HG02884 (cell line): ENCODE results near the gene PARD3.
A peak's percentile ranks its signal among the peaks of the same experiment; 100 is the strongest.

Experiments
- ATAC-seq: cut with Tn5 transposase; IDR thresholded peaks from one replicate; pipeline ENCODE4 v1.9.1; 2021; ENCODE audit warnings: mild to moderate bottlenecking, moderate library complexity; ENCODE audit not compliant: unreplicated experiment

PARD3 gene

DNA sequence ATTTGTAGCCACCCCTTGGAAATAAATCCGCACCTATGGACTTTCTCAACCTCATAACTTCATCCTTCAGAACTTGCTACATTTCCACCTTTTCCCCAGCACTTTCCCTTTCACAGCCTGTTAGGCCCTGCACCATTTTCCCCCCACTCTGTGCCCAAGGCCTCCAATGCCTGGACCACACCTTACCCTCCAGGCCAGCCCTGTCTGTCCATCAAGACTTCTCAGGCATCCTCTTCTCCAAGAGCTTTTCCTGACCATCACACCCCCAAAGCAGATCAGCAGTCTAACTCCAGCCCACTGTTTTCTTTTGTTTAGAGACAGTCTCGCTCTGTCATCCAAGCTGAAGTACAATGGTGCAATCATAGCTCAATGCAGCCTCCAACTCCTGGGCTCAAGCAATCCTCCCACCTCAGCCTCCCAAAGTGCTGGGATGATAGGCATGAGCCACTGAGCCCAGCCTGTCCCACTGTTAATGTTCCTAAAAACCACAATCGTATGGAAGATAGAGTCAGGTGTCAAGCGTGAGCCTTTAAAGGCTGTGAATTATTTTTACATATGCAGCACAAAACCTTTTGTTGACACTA, 116.8 kb downstream of the PARD3 start:
- ATAC-seq = no peak

DNA sequence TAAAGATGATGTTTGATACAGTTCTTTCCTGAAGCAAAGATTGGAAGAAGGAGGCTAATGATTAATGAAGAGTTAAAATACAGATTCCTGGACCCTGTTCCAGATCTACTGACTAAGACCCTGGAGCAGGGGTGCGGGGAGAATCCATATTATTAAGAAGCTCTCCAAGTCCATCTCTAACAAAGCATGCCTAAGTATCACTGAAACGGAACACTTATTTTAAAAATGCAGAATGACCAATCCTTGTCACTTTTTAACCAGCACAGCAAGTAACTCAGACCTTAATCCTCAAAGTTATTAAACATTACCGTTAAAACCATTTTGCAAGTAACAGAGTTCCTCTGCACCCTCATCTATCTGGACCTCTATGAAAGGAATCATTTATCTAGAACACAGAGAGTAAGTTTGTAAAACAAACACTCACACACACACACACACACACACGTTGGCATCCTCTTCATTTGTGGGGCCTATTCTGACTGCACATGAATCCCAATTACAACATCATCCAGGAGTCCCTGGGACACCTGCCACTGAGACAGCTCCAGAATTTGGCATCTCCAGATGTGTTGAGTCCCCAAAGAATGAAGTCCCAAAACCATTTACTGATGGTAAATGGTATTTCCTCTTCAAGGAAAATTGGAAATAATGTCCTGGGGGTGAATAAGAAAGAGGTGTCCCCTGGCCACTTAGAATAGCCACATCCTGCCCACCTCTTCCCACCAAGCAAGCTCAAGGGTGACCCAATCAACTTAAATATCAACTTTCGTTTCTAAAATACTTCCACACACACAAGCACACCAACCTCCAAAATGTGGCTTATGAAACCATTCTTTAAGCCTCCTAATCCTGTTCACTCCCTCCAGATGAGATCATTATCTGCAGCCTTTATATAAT, 117.5 kb downstream of the PARD3 start:
- no peak for ATAC-seq

DNA sequence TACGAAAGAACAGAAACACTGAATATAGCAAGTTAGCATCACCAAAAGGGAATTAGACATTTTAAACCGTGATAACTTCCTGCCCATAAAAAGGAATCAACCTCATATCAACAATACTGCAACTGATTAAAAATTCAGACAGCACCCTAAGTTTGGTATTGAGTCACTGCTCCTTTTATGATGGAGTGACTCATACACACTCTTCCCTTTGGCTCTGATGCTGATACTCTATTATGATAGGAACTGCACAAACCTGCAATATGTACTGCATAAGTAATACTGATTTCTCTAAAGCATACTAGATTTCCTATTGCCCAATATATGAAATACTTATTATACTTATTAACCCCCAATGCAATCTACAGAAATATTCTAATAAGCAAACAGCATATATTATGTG, 118.7 kb downstream of the PARD3 start:
- no peak for ATAC-seq

DNA sequence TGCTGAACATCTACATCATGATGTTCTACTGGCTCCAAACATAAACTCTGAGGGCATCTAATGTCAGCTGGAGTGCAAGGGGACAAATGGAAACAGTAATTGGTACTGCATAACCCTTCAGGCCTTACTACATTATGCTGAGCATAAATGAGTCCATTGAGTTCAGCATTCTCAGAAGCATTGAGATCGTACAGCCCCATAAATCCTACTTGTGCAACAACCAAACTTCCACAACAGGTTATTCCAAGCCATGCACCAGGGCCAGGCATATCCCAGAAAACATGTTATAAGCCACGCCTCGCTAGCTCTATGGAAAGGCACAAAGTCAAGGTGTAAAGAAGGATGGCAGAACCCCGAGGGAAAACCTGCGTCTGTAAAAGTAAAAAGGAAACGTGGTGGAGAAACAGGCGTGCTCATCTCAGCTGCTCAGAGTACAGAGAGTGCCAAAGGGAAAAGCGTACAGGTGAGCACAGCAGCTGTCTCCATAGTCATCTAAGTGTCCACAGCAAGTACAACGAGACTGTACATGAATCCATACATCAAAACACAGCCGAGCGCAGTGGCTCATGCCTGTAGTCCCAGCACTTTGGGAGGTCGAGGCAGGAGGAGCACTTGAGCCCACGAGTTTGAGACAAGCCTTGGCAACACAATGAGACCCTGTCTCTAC, 124.6 kb downstream of the PARD3 start:
- no peak for ATAC-seq

DNA sequence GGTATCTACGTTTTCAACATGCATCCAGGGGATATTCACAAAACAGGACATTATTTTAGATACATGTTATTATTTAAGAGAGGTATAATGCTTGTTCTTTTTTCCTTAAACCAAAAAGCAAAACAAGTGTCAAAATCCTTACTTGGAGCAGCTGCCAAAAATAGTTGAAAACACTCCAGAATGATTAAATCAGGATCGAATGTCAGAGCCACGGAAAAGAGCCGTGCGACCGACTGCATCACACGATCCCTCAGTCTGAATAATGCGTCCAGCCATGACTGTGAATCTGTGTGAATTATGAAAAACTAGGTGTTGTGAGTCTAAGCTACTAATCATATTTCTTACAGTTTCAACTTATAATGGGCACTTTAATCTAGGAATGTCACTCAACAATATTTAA, 126.0 kb downstream of the PARD3 start:
- ATAC-seq = no peak

DNA sequence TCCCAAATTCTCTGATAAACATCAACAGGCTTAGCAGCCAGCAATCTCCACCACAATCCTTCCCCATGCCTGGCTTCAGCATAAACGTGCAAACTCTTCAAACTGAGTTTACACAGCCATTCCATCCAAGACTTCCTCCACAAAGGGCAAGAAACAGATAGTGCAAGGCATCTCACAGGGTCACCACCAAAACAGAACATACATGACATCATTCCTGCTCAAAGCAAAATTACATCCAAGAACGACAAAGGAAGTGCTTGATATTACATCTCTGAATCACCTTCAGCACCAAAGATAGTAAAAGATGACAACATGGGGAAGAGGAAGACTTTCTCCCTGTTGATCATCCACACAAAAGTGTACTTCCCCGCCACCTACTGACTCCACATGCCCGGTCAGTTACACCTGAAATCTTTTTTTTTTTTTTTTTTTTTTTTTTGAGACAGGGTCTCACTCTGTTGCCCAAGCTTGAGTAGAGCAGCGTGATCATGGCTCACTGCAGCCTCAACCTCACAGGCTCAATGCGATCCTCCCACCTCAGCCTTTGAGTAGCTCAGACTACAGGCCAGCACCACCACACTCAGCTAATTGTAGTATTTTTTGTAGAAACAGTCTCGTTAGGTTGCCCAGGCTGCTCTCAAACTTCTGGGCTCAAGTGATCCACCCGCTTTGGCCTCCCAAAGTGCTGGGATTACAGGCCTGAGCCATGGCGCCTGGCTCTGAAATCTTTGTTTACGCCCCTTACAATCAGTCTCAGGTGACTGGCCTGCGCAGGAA, 127.5 kb downstream of the PARD3 start:
- ATAC-seq = no peak

DNA sequence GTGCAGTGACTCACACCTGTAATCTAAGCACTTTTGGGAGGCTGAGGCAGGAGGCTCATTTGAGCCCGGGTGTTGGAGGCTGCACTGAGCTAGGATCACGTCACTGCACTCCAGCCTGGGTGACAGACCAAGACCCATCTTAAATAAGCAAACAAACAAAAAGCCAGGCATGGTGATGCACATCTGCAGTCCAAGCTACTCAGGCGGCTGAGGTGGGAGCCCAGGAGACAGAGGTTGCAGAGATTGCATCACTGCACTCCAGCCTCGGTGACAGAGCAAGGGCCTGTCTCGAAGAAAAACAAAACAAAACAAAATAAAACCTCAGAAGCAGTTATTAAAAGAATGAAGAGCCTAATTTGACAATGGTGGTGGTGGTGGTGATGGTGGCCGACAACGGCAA, 132.5 kb downstream of the PARD3 start:
- no peak for ATAC-seq

DNA sequence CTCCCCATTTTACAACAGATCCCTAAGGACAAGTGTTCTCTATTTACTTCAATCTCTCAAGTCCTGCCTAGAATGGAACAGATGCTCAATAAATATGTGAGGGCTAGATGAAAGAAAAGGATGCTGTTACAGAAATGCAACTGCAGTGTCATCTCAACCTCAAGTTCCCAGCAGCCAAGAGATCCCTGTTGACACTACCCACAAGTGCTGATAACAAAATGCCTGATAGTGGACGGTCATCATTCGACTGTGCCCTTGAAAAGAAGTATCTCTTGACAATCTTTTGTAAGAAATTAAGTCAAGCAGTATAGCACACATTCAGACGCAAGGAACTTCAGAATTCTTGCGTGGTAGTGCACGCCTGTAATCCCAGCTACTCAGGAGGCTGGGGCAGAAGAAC, 133.2 kb downstream of the PARD3 start:
- no peak for ATAC-seq

DNA sequence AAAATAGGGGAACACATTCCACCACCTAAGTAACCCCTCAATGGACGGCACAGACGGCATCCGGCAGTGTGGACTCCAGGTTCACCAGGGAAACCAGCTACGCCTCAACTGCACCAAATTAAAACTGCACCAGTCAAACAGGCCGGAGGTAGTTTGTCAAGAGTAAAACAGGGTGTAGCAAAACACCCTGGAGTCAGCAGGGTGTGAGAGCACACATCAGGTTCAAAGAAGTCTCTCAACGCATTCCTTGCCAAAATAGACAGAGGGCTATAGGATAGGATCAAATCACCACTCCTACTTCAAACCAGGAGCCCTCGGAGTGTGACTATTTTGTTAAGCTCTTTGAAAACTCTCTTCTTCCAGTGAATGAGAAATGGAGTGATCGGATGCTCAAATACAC, 135.9 kb downstream of the PARD3 start:
- no peak for ATAC-seq

DNA sequence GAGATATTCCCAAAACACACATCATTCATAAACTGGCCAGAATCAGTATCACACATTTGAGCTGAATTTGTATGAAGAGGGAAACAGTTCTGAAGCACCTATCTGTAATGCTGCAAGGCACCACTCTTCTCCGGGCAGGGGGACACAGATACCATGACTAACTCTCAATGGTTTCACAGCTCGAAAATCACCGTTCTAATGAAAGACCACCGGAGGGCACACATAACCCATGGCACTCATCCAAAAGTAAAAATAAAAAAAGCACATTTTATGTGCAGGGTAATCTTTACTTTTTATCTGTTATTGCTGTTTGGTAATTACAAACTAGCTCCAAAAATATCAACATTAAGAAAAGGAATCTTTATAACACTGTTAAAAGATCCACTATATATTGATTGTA, 137.5 kb downstream of the PARD3 start:
- ATAC-seq = no peak

DNA sequence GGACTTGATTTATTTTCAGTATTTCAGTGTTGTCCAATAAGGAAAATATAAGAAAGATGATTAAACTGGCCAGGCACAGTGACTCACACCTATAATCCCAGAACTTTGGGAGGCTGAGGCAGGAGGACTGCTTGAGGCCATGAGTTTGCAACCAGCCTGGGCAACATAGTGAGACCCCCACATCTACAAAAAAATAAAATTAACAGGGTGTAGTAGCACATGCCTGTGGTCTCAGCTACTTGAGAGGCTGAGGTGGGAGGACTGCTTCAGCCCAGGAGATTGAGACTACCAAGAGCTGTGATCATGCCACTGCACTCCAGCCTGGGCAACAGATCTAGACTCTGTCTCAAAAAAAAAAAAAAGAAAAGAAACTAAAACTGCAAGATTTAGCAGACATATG, 138.0 kb downstream of the PARD3 start:
- ATAC-seq = no peak

DNA sequence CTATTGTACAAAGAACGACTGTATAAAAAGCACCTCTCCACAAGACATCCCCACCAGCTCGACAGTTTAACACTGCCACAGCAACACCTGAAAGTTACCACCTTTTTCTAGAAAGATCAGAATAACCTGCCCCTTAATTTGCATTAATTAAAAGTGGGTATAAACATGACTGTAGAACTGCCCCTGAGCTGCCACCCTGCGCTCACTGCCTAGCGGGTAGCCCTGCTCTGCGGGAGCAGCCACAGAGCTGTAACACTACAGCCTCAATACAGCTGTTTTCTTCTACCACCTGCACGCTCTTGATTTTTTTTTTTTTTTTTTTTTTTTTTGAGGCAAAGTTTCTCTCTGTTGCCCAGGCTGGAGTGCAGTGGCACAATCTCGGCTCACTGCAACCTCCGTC, 140.9 kb downstream of the PARD3 start:
- ATAC-seq = no peak

DNA sequence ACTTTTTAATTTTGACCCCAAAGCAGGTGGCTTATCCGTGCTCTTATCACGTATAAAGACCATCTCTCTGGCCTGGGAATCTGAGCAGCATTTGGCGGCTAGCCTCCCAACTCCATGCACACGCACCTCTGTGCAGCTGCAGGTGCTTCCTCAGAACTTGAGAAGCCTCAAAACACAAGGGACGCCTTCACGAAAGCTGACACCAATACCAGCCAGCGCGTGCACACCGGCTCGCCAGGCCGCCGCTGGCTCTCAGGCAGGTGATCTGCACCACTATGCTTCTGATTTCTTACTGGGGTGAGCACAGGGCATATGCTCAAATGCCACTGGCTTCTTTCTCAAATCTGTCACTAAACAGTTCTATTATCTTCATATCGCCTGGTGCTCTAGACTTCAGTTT, 145.0 kb downstream of the PARD3 start:
- ATAC-seq = no peak

DNA sequence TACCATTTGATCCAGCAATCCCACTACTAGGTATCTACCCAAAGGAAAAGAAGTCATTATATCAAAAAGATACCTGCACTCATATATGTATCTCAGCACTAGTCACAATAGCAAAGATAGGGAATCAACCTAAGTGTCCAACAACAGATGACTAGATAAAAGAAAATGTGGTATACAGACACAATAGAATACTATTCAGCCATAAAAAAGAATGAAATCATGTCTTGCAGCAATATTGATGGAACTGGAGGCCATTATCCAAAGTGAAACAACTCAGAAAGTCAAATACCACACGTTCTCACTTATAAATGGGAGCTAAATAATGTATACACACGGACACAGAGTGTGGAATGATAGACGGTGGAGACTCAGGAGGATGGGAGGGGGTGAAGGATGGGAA, 146.0 kb downstream of the PARD3 start:
- ATAC-seq = no peak

DNA sequence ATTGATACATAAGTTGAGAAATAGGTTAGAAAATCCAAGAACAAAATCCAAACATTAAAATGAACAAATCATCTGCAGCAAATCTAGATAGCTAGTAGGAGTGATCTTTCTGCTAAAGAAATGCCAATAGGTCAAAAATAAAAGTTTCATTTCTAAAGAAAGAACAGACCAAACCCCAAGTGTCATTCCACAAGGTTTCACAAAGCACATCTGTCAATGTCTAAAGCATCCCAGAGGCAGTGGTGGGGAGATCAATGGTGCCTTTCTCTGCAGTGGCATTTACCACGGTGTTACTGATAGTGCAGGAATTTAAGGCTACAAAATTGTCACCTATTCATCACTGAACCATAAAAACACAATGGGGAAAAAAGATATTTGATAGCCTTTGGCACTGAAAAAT, 147.9 kb downstream of the PARD3 start:
- ATAC-seq = no peak

DNA sequence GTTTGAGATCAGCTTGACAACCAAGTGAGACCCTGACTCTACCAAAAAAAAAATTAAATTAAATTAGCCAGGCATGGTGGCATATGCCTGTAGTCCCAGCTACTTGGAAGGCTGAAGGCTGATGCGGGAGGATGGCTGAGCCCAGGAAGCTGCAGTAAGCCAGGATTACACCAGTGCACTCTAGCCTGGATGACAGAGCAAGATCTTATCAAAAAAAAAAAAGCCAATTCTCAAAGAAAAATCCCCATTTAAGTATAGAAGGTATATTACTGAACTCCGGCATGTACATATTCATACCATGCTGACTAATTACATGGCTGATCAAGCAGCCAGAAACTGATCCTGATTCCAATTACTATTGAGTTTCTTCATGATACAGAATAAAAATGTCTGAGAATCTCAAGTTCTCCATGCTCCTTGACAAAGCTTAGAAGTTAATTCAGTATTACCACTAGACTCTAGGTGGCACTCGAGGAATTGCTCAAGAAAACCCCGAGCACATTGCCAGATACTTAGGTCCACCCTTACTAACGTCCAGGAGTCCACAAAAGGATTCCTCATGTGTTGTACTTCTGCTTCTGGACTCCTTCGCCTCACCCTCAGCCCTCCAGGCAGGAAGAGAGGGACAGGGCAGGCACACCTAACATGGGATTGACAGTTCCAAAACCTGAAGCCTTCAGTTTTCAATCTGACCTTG, 148.9 kb downstream of the PARD3 start:
- ATAC-seq = peak; percentile 88

DNA sequence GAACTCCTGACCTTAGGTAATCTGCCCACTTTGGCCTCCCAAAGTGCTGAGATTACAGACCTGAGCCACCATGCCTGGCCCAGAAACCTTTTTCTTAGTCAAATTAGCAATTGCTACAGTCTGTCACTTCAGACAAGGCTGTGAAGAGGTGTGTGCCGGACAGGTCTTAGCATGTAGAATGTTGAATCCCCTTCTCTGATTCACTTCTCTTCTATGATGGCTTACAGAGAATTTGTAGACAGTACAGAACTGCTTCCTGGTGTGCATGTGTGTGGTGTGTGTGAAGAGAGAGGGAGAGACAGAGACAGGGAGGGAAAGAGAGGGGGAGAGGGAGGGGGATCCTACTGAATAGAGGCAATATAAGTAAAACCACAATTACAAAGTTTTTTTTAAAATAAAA, 150.4 kb downstream of the PARD3 start:
- ATAC-seq = no peak

DNA sequence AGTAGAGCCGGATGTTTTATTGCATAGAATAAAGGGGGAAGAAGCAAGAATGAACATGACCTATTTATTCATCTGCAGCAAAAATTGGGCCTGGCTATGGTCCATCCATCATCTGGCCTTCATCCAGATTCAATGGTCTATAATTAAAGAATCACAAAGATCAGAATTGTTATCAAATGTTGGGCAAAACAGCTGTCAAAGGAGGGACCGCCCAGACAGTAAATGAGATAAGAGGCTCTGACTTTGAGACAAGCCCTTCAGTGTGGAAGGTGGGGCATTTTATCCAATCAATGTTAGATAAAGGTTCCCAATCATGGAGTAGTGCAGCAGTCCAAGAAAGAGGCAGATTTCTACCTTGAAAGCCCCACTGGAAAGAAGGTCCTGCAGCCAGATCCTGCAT, 153.5 kb downstream of the PARD3 start:
- ATAC-seq = no peak

DNA sequence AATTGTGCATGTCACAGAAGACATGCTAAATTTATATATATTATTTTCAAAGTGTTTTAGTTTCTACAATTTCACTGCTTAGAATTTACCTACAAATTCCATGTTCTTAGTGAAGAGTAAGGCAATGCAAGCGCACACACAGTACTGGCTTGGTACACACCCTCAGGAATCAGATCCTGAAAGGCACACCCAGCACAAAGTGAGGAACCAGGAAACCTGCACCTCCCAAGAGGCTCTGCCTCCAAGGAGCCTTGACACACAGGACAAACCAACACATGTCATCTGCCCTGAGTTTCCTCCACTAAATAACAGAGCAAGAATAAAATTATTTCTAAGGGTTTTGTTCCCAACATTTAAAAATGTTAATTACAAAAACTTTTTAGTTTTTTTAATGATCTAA, 156.2 kb downstream of the PARD3 start:
- ATAC-seq = no peak

DNA sequence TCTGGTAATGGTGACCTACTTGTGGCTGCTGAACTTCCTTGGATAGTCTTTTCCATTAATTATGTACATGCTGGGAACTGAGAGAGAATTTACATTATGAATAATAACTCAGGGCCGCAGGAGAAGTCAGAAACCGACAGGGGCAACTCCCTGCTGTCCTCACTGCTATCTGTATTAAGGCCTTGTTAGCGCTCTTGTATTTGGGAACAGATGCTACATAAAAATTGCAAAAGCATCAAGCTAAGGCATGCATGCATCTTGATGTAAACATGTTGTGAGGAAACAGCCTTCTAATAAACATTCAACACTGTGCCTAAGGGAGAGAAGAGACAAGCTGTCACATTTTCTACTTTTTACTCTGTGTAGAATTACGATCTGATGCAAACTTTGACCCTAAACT, 158.4 kb downstream of the PARD3 start:
- no peak for ATAC-seq
